ENCODE results near the gene PKHD1.

PKHD1 gene

DNA sequence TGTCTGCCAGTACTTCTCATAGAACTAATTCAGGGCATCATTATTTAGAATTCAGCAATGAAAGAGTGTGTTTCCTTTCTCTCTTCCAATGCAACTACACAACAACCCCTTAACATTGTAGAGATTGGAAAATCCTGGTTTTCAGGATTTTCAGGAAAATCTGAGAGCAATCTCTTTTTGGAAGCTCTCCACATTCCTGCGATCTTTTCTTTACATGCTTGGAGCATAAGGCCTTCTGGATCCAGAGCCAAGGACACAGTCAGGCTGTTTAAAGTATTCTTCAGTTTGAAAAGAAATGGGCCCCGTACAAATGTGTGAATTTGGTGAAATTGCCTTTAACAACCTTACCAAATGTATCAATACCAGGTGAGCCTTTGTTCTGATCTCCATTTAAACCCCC, 469.7 kb downstream of the PKHD1 start:
- Histone ChIP-seq H3K9me3 (ENCODE audit: severe bottlenecking) (no peaks in the 10 kb centered on the region), H3K27me3 (ENCODE audit: insufficient read depth, poor library complexity, severe bottlenecking) (no peaks in the 10 kb centered on the region), H3K4me3 (ENCODE audit: severe bottlenecking) (no peak overlapping the region), H3K27ac (ENCODE audit: poor library complexity, severe bottlenecking) (no peak overlapping the region), H3K36me3 (ENCODE audit: low read depth) (no peaks in the 10 kb centered on the region), H3K4me1 (ENCODE audit: insufficient read depth, poor library complexity, severe bottlenecking) (peaks cover 5% of the 10 kb centered on the region)
- no peak for DNase-seq (ENCODE audit: low spot score)
- ATAC-seq (ENCODE audit: low read depth), result no peak
- TF ChIP-seq, protein P1, sequence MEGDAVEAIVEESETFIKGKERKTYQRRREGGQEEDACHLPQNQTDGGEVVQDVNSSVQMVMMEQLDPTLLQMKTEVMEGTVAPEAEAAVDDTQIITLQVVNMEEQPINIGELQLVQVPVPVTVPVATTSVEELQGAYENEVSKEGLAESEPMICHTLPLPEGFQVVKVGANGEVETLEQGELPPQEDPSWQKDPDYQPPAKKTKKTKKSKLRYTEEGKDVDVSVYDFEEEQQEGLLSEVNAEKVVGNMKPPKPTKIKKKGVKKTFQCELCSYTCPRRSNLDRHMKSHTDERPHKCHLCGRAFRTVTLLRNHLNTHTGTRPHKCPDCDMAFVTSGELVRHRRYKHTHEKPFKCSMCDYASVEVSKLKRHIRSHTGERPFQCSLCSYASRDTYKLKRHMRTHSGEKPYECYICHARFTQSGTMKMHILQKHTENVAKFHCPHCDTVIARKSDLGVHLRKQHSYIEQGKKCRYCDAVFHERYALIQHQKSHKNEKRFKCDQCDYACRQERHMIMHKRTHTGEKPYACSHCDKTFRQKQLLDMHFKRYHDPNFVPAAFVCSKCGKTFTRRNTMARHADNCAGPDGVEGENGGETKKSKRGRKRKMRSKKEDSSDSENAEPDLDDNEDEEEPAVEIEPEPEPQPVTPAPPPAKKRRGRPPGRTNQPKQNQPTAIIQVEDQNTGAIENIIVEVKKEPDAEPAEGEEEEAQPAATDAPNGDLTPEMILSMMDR (IDR thresholded peaks at IDR 0.05; ENCODE audit: poor library complexity, severe bottlenecking), result no peak

DNA sequence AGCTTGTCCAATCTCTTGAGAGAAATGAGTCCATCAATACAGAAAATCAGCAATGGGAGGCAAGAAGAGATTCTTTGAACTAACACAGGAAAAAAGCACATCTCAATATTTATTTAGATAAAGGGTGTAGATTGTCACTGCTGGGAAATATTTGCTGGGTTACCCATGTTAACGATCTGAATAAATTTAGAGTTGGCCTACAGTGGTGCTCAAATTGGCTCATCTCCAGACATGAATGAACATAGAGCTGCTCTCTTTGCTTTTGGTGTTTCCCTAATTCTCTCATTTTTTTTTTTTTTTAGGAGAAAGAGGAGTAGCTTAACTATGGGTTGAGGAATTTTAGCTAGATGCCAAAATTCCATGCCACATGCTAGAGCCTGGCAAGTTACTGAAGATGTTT, 471.2 kb downstream of the PKHD1 start:
- ATAC-seq (ENCODE audit: low read depth) (no peak), DNase-seq (ENCODE audit: low spot score) (no peak)
- TF ChIP-seq, protein P1 (IDR thresholded peaks at IDR 0.05; ENCODE audit: poor library complexity, severe bottlenecking), result no peak
- Histone ChIP-seq H3K4me3 (ENCODE audit: severe bottlenecking) (no peak overlapping the region), H3K27ac (ENCODE audit: poor library complexity, severe bottlenecking) (no peak overlapping the region), H3K36me3 (ENCODE audit: low read depth) (no peaks in the 10 kb centered on the region), H3K9me3 (ENCODE audit: severe bottlenecking) (no peaks in the 10 kb centered on the region), H3K4me1 (ENCODE audit: insufficient read depth, poor library complexity, severe bottlenecking) (peaks cover 5% of the 10 kb centered on the region), H3K27me3 (ENCODE audit: insufficient read depth, poor library complexity, severe bottlenecking) (no peaks in the 10 kb centered on the region)

DNA sequence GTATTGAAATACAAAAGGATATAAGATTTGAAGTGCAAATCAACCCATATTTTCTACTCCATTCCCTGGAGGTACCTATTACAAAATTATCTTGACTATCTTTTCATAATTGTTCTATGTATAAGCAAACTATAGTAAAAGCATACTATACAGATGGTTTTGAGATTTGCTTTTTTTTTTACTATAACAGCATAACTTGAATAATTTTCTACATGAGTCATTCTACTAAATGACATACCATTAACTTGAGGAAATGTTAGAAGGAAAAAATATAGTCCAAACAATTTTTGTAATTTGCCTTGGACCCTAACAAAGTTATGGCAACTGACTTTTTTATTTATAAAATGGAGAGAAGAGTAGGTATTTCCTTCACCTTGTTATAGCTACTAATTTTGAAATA, 472.7 kb downstream of the PKHD1 start:
- H3K9me3 ChIP-seq (ENCODE audit: severe bottlenecking), result no peaks in the 10 kb centered on the region
- H3K27ac ChIP-seq (ENCODE audit: poor library complexity, severe bottlenecking), result no peak overlapping the region
- H3K4me1 ChIP-seq (ENCODE audit: insufficient read depth, poor library complexity, severe bottlenecking), result peaks cover 5% of the 10 kb centered on the region
- H3K4me3 ChIP-seq (ENCODE audit: severe bottlenecking), result no peak overlapping the region
- ATAC-seq (ENCODE audit: low read depth), result no peak; the same call in 2 of the 3 replicates
- no peaks in the 10 kb centered on the region for H3K27me3 ChIP-seq (ENCODE audit: insufficient read depth, poor library complexity, severe bottlenecking)
- H3K36me3 ChIP-seq (ENCODE audit: low read depth), result no peaks in the 10 kb centered on the region
- no peak for DNase-seq (ENCODE audit: low spot score)
- TF ChIP-seq, protein P1 (IDR thresholded peaks at IDR 0.05; ENCODE audit: poor library complexity, severe bottlenecking), result no peak

DNA sequence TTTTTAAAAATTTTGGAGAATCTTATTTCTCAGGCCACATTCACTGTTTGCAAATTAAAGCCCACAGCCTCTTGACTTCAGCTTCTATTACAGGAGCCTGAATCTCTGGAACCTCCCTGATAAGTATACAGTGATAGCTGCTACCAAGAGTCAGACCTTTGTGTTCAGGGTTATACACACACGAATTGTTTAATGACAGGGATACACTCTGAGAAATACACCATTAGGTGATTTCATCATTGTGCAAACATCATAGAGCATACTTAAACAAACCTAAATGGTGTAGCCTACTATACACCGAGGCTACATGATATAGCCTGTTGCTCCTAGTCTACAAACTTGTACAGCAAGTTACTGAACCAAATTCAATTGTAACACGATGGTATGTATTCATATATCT, 473.9 kb downstream of the PKHD1 start:
- H3K4me1 ChIP-seq (ENCODE audit: insufficient read depth, poor library complexity, severe bottlenecking), result peaks cover 5% of the 10 kb centered on the region
- no peak overlapping the region for H3K27ac ChIP-seq (ENCODE audit: poor library complexity, severe bottlenecking)
- H3K9me3 ChIP-seq (ENCODE audit: severe bottlenecking), result no peaks in the 10 kb centered on the region
- TF ChIP-seq, protein P1 (IDR thresholded peaks at IDR 0.05; ENCODE audit: poor library complexity, severe bottlenecking), result no peak
- no peak overlapping the region for H3K4me3 ChIP-seq (ENCODE audit: severe bottlenecking)
- ATAC-seq (ENCODE audit: low read depth) (no peak), DNase-seq (ENCODE audit: low spot score) (no peak)
- H3K36me3 ChIP-seq (ENCODE audit: low read depth), result no peaks in the 10 kb centered on the region
- no peaks in the 10 kb centered on the region for H3K27me3 ChIP-seq (ENCODE audit: insufficient read depth, poor library complexity, severe bottlenecking)

DNA sequence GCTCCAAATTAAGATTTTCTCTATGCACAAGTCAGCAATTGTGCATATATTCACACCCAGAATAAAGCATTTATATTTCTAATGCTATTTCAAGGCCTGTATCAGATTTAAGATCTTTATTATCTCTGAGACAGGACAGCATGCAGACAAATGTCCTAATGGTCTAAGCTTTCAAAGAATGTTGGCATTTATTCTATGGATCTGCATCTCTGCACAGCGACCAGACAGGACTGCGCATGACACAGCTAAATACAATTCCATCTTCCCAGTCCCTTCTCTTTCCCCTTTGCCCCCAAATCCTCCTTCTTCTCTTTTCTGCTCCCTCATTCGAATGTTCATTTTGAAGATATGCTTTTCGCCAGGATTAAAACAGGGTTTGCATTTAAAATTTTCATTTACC, 478.5 kb downstream of the PKHD1 start:
- no peaks in the 10 kb centered on the region for H3K36me3 ChIP-seq (ENCODE audit: low read depth)
- no peaks in the 10 kb centered on the region for H3K4me1 ChIP-seq (ENCODE audit: insufficient read depth, poor library complexity, severe bottlenecking)
- H3K4me3 ChIP-seq (ENCODE audit: severe bottlenecking), result no peak overlapping the region
- ATAC-seq (ENCODE audit: low read depth) (no peak), DNase-seq (ENCODE audit: low spot score) (no peak)
- TF ChIP-seq, protein P1 (IDR thresholded peaks at IDR 0.05; ENCODE audit: poor library complexity, severe bottlenecking), result no peak
- no peaks in the 10 kb centered on the region for H3K9me3 ChIP-seq (ENCODE audit: severe bottlenecking)
- H3K27me3 ChIP-seq (ENCODE audit: insufficient read depth, poor library complexity, severe bottlenecking), result peaks cover 5% of the 10 kb centered on the region
- no peak overlapping the region for H3K27ac ChIP-seq (ENCODE audit: poor library complexity, severe bottlenecking)
